Panc1 (cell line): ENCODE data around the gene MAP7D3. TPM values are rescaled to one million over a fixed set of nuclear protein-coding genes. Genes with fewer than 3 reads are reported as not detected.

Source experiments
- ATAC-seq: fragments of 200-7000 bp; cut with Tn5 transposase; 2 replicates; pipeline ENCODE4 v1.9.1; 2020; ENCODE audit warnings: mild to moderate bottlenecking, moderate library complexity
- BruUV-seq: library from RNA; stranded (reverse); fragments of 400-500 nt; replicated peaks from 2 replicates; lab custom pipeline; 2021; lab: Mats Ljungman, UMichigan
- CTCF ChIA-PET: fragments of 300-600 bp; sonication (Branson Sonifier 250); formaldehyde crosslinking; loops from one replicate; lab custom pipeline; 2022; ENCODE audit warnings: antibody characterized with exemption; lab: Charles Lee
- POLR2A ChIA-PET: fragments of 300-600 bp; sonication (Branson Sonifier 250); formaldehyde crosslinking; loops from one replicate; lab custom pipeline; 2022; ENCODE audit warnings: antibody characterized with exemption; lab: Charles Lee
- DNase-seq: peaks from one replicate; pipeline ENCODE4 v3.0.0-alpha.2; 2010; ENCODE audit warnings: low read depth, low spot score
- H3K27ac ChIP-seq: 2 replicates; pipeline ENCODE4 v1.5.1; 2011; ENCODE audit warnings: mild to moderate bottlenecking, low read length, inconsistent platforms
- H3K27me3 ChIP-seq: fragments of 200-500 bp; sonication (Bioruptor generic); 2 replicates; pipeline ENCODE4 v1.6.0; 2014; ENCODE audit warnings: low read length, inconsistent platforms; ENCODE audit not compliant: control insufficient read depth, insufficient read depth
- H3K36me3 ChIP-seq: fragments of 200-500 bp; sonication (Bioruptor generic); 2 replicates; pipeline ENCODE4 v1.5.1; 2014; ENCODE audit warnings: inconsistent platforms, mild to moderate bottlenecking, low read length, moderate library complexity; ENCODE audit not compliant: control insufficient read depth, insufficient read depth
- H3K4me1 ChIP-seq: 2 replicates; pipeline ENCODE4 v1.5.1; 2011; ENCODE audit warnings: inconsistent platforms, mild to moderate bottlenecking, low read length, moderate library complexity; ENCODE audit not compliant: control insufficient read depth, insufficient read depth
- H3K4me3 ChIP-seq, 2 experiments: 2 replicates each; pipeline ENCODE4 v1.5.1; 2011 to 2012; ENCODE audit warnings: low read depth in 2 of 2, low read length in 2 of 2, mild to moderate bottlenecking in 2 of 2, inconsistent platforms in 1 of 2, moderate library complexity in 1 of 2
- H3K9me3 ChIP-seq: fragments of 200-500 bp; sonication (Bioruptor generic); 2 replicates; pipeline ENCODE4 v1.5.1; 2014; ENCODE audit warnings: low read depth, mild to moderate bottlenecking, inconsistent platforms, low read length, moderate library complexity; ENCODE audit not compliant: control insufficient read depth, insufficient read depth
- CTCF ChIP-seq: fragments of 450-650 bp; IDR thresholded peaks from 2 replicates; pipeline ENCODE4 v1.5.1; 2017; ENCODE audit warnings: mild to moderate bottlenecking
- POLR2AphosphoS5 ChIP-seq: IDR thresholded peaks from 2 replicates; pipeline ENCODE4 v1.6.1; 2012; ENCODE audit warnings: mild to moderate bottlenecking, low read depth, low read length, moderate library complexity
- REST ChIP-seq, 2 experiments: IDR thresholded peaks; 2 replicates each; pipeline ENCODE4 v1.6.1; 2011 to 2012; ENCODE audit warnings: low read depth in 2 of 2, control low read depth in 1 of 2, low read length in 1 of 2, mild to moderate bottlenecking in 1 of 2, moderate library complexity in 1 of 2; ENCODE audit not compliant: insufficient read depth in 1 of 2
- SIN3A ChIP-seq: IDR thresholded peaks from 2 replicates; pipeline ENCODE4 v1.6.1; 2012; ENCODE audit warnings: low read depth, mild to moderate bottlenecking, low read length, moderate library complexity, borderline replicate concordance; ENCODE audit not compliant: insufficient read depth
- TCF7L2 ChIP-seq: IDR thresholded peaks from 2 replicates; pipeline ENCODE4 v1.6.1; 2011; ENCODE audit warnings: mild to moderate bottlenecking, low read depth, low read length, inconsistent platforms
- in situ Hi-C: cut with HindIII; loops from 2 replicates; pipeline ENCODE4 v1.10.0; 2016; ENCODE audit warnings: low sequenced_read_pairs, low pct_unique_long_range_greater_than_20kb
- intact Hi-C: fragments of 100-400 bp; cut with micrococcal nuclease; formaldehyde crosslinking; loops from one replicate; pipeline ENCODE4 v1.10.0; 2022; ENCODE audit not compliant: unreplicated experiment
- total RNA-seq: library from RNA; stranded (reverse); gene quantifications from one replicate; pipeline ENCODE4 v1.2.1, GENCODE V29; 2021; ENCODE audit not compliant: unreplicated experiment

MAP7D3 gene
- total RNA-seq, 1 experiment from 2014 or later: 23.3 TPM

- BruUV-seq: no TSS peak
- intact Hi-C loops: no loop called here
- no peak for TF ChIP-seq POLR2AphosphoS5
- TF ChIP-seq SIN3A: no peak
- no peak for TF ChIP-seq TCF7L2
- Histone ChIP-seq H3K36me3 (peaks cover 17% of the 10 kb centered on the region), H3K27ac (no peak overlapping the region), H3K9me3 (no peaks in the 10 kb centered on the region), H3K4me1 (no peaks in the 10 kb centered on the region), H3K27me3 (no peaks in the 10 kb centered on the region), H3K4me3 (no peak overlapping the region)
- in situ Hi-C loops: no loop called here
- ChIA-PET POLR2A (no interaction called here), CTCF (no interaction called here)
- DNase-seq (no peak), ATAC-seq (no peak)
Measured at GRCh38 chrX:136220951-136221350, 30.2 kb downstream of the MAP7D3 start.

- BruUV-seq: no TSS peak
- ChIA-PET POLR2A (no interaction called here), CTCF (no interaction called here)
- ATAC-seq (no peak), DNase-seq (no peak)
- Histone ChIP-seq H3K9me3 (no peaks in the 10 kb centered on the region), H3K4me1 (no peaks in the 10 kb centered on the region), H3K36me3 (peaks cover 15% of the 10 kb centered on the region), H3K4me3 (no peak overlapping the region), H3K27ac (no peak overlapping the region), H3K27me3 (no peaks in the 10 kb centered on the region)
- in situ Hi-C loops (no loop called here), intact Hi-C loops (no loop called here)
- TF ChIP-seq TCF7L2 (no peak), POLR2AphosphoS5 (no peak), REST (IDR thresholded peaks at IDR 0.05; ENCODE audit: insufficient read depth in 1 of 2, low read depth in 2 of 2, low read length in 1 of 2) (no peak), SIN3A (no peak), CTCF (no peak)
Measured at GRCh38 chrX:136220540-136220939, 30.7 kb downstream of the MAP7D3 start.

- in situ Hi-C loops: no loop called here
- H3K36me3 ChIP-seq: peaks cover 13% of the 10 kb centered on the region
- H3K27ac ChIP-seq: no peak overlapping the region
- BruUV-seq: no TSS peak
- intact Hi-C loops: loop anchor here (10.0 kb wide), 1 partner anchor 65 kb away; no protein-coding TSS in a partner anchor
- H3K4me3 ChIP-seq: no peak overlapping the region
- TF ChIP-seq REST (IDR thresholded peaks at IDR 0.05; ENCODE audit: insufficient read depth in 1 of 2, low read depth in 2 of 2, low read length in 1 of 2) (no peak), SIN3A (no peak), TCF7L2 (no peak), POLR2AphosphoS5 (no peak), CTCF (no peak)
- ATAC-seq (peak; percentile 26; the same call in 1 of the 2 replicates), DNase-seq (no peak)
- no peaks in the 10 kb centered on the region for H3K27me3 ChIP-seq
- CTCF ChIA-PET: no interaction called here
- no peaks in the 10 kb centered on the region for H3K4me1 ChIP-seq
- POLR2A ChIA-PET: interaction anchor here (0.6 kb wide), 1 partner anchor 11 kb away, joined by 8 read pairs; no protein-coding TSS in a partner anchor
- no peaks in the 10 kb centered on the region for H3K9me3 ChIP-seq
Measured at GRCh38 chrX:136219893-136220292, 31.3 kb downstream of the MAP7D3 start.
